Activated naive CD4-positive, alpha-beta T cell treated with anti-CD3 and anti-CD28 coated beads, Interleukin-2, amount 50 U/mL, for 16 hours (primary cell): ENCODE data around the gene KATNAL2.
"Not testable (repeated sequence)": the region's sequence is repeated elsewhere in the genome, so short reads cannot be mapped to it uniquely, and the experiment has no call there.

Source experiments
- DNase-seq: peaks from one replicate; pipeline ENCODE4 v3.0.0-alpha.2; 2020

Gene KATNAL2

GRCh38 chr18:46939337-46939963 lies 22.0 kb downstream of the KATNAL2 start:
- no peak for DNase-seq

- DNase-seq = no peak
Observed at GRCh38 chr18:46939998-46940571, 22.7 kb downstream of the KATNAL2 start.

- DNase-seq = no peak
Observed at GRCh38 chr18:46942646-46943045, 25.2 kb downstream of the KATNAL2 start.

GRCh38 chr18:46946656-46947282 lies 29.4 kb downstream of the KATNAL2 start:
- peak; percentile 52 for DNase-seq

- no peak for DNase-seq
Observed at GRCh38 chr18:46950064-46950656, 32.8 kb downstream of the KATNAL2 start.

GRCh38 chr18:46953195-46953594 lies 35.8 kb downstream of the KATNAL2 start:
- no peak for DNase-seq

- DNase-seq = no peak
Observed at GRCh38 chr18:46958209-46958608, 40.8 kb downstream of the KATNAL2 start.

- not testable (repeated sequence) for DNase-seq
Observed at GRCh38 chr18:46963656-46964578, 46.5 kb downstream of the KATNAL2 start.

- DNase-seq = not testable (repeated sequence)
Observed at GRCh38 chr18:46964579-46965293, 47.3 kb downstream of the KATNAL2 start.

- DNase-seq = not testable (repeated sequence)
Observed at GRCh38 chr18:46966266-46966665, 48.9 kb downstream of the KATNAL2 start.

GRCh38 chr18:46969551-46969950 lies 52.1 kb downstream of the KATNAL2 start:
- DNase-seq = not testable (repeated sequence)

- DNase-seq = not testable (repeated sequence)
Observed at GRCh38 chr18:47019870-47020269, 102.5 kb downstream of the KATNAL2 start.

GRCh38 chr18:47020757-47021156 lies 103.4 kb downstream of the KATNAL2 start:
- DNase-seq = not testable (repeated sequence)

- not testable (repeated sequence) for DNase-seq
Observed at GRCh38 chr18:47022821-47023220, 105.4 kb downstream of the KATNAL2 start.

GRCh38 chr18:47023769-47024465 lies 106.5 kb downstream of the KATNAL2 start:
- DNase-seq = not testable (repeated sequence)

GRCh38 chr18:47025557-47026174 lies 108.3 kb downstream of the KATNAL2 start:
- not testable (repeated sequence) for DNase-seq

- DNase-seq = not testable (repeated sequence)
Observed at GRCh38 chr18:47028738-47029137, 111.3 kb downstream of the KATNAL2 start.

- DNase-seq = not testable (repeated sequence)
Observed at GRCh38 chr18:47029684-47030353, 112.4 kb downstream of the KATNAL2 start.

- DNase-seq = not testable (repeated sequence)
Observed at GRCh38 chr18:47030887-47031286, 113.5 kb downstream of the KATNAL2 start.

GRCh38 chr18:47032945-47033344 lies 115.5 kb downstream of the KATNAL2 start:
- no peak for DNase-seq
